ENCODE results near the gene RALGAPA2.
A peak's percentile ranks its signal among the peaks of the same experiment; 100 is the strongest.

The RALGAPA2 gene

DNA sequence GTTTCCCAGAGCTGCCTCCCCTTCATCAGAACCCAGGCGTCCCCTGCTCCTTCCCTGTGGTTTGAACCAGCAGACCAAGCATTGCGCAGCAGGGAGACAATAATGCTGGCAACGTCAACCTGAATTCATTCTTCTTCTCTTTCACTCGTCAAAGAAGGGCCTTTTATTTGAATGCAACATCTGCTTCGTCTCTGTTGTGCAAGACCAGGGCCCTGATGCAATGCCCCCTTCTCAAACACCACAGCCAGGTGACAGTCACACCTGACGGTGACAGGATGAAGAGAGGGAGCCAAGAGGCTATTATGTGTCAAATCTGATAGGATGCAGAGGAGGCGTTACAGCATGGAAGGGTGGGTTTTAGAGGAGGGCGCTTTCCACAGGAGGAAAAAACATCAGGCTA lies 336.6 kb downstream of the RALGAPA2 start:
- peaks cover 58% of the 10 kb centered on the region for H3K27me3 ChIP-seq (ENCODE audit: insufficient read depth, low read length)
- no peak overlapping the region for H2AFZ ChIP-seq (ENCODE audit: low read depth, low read length)
- H3K4me1 ChIP-seq (ENCODE audit: insufficient read depth, low read length): peaks cover 16% of the 10 kb centered on the region
- H3K9me3 ChIP-seq (ENCODE audit: low read length): peaks cover 18% of the 10 kb centered on the region
- no peak overlapping the region for H3K4me3 ChIP-seq (ENCODE audit: low read length)
- H3K36me3 ChIP-seq (ENCODE audit: insufficient read depth, low read length): no peaks in the 10 kb centered on the region

DNA sequence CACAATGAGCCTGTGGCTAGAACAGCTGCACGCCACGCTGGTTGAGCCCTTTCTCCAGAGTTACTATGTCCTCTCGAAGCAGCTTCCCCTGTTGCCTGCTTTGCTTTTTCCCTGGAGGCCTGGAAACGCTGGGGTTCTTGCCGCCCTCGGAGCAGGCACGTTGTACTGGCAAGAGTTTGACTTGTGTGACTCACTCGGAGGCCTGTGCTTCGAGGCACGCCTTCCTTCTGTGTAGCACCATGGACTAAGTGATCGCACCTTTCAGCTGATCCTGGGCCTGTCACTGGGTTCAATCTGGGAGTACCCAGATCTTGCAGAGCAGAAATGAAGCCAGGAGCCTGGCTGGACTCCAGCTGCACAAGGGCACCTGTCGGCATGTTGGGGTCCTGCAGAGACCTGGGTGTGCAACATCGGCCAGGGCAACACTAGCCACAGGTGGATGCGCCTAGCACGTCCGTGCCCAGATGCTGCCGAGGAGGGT lies 339.3 kb downstream of the RALGAPA2 start:
- H3K4me1 ChIP-seq (ENCODE audit: insufficient read depth, low read length): peaks cover 28% of the 10 kb centered on the region
- no peak overlapping the region for H2AFZ ChIP-seq (ENCODE audit: low read depth, low read length)
- peaks cover 78% of the 10 kb centered on the region for H3K27me3 ChIP-seq (ENCODE audit: insufficient read depth, low read length)
- H3K4me3 ChIP-seq (ENCODE audit: low read length): no peak overlapping the region
- peaks cover 11% of the 10 kb centered on the region for H3K9me3 ChIP-seq (ENCODE audit: low read length)
- no peaks in the 10 kb centered on the region for H3K36me3 ChIP-seq (ENCODE audit: insufficient read depth, low read length)

DNA sequence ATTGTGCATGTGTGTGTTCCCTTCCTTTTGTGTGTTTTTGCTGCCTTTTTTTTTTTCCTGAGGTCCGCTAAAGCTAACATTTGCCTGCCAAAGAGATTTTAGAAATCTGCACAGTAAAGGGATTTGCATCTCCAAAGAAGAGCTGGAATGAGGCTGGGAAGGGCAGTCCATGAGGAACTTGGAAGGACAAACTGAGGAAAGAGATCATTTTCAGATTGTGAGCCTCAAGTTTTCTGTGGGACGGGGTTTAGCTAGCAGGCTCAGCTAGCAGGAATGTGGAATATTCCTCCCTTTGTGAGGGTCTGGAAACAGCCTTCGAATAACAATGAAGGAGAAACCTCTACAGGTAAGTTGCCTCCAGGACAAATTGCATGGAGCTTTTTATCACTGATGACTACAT lies 340.8 kb downstream of the RALGAPA2 start:
- Histone ChIP-seq H3K9me3 (ENCODE audit: low read length) (peaks cover 11% of the 10 kb centered on the region), H3K36me3 (ENCODE audit: insufficient read depth, low read length) (no peaks in the 10 kb centered on the region), H3K27me3 (ENCODE audit: insufficient read depth, low read length) (peaks cover 75% of the 10 kb centered on the region), H3K4me1 (ENCODE audit: insufficient read depth, low read length) (peaks cover 34% of the 10 kb centered on the region), H2AFZ (ENCODE audit: low read depth, low read length) (no peak overlapping the region), H3K4me3 (ENCODE audit: low read length) (peak overlapping the region; percentile 59)

GRCh38 chr20:20371083-20371482 lies 341.4 kb downstream of the RALGAPA2 start:
- peaks cover 71% of the 10 kb centered on the region for H3K27me3 ChIP-seq (ENCODE audit: insufficient read depth, low read length)
- peak overlapping the region; percentile 59 for H3K4me3 ChIP-seq (ENCODE audit: low read length)
- no peaks in the 10 kb centered on the region for H3K36me3 ChIP-seq (ENCODE audit: insufficient read depth, low read length)
- peaks cover 11% of the 10 kb centered on the region for H3K9me3 ChIP-seq (ENCODE audit: low read length)
- peaks cover 39% of the 10 kb centered on the region for H3K4me1 ChIP-seq (ENCODE audit: insufficient read depth, low read length)
- no peak overlapping the region for H2AFZ ChIP-seq (ENCODE audit: low read depth, low read length)

GRCh38 chr20:20370094-20370575 lies 342.3 kb downstream of the RALGAPA2 start:
- peaks cover 47% of the 10 kb centered on the region for H3K4me1 ChIP-seq (ENCODE audit: insufficient read depth, low read length)
- peak overlapping the region; percentile 59 for H3K4me3 ChIP-seq (ENCODE audit: low read length)
- H3K36me3 ChIP-seq (ENCODE audit: insufficient read depth, low read length): no peaks in the 10 kb centered on the region
- peaks cover 8% of the 10 kb centered on the region for H3K9me3 ChIP-seq (ENCODE audit: low read length)
- H2AFZ ChIP-seq (ENCODE audit: low read depth, low read length): no peak overlapping the region
- peaks cover 68% of the 10 kb centered on the region for H3K27me3 ChIP-seq (ENCODE audit: insufficient read depth, low read length)

DNA sequence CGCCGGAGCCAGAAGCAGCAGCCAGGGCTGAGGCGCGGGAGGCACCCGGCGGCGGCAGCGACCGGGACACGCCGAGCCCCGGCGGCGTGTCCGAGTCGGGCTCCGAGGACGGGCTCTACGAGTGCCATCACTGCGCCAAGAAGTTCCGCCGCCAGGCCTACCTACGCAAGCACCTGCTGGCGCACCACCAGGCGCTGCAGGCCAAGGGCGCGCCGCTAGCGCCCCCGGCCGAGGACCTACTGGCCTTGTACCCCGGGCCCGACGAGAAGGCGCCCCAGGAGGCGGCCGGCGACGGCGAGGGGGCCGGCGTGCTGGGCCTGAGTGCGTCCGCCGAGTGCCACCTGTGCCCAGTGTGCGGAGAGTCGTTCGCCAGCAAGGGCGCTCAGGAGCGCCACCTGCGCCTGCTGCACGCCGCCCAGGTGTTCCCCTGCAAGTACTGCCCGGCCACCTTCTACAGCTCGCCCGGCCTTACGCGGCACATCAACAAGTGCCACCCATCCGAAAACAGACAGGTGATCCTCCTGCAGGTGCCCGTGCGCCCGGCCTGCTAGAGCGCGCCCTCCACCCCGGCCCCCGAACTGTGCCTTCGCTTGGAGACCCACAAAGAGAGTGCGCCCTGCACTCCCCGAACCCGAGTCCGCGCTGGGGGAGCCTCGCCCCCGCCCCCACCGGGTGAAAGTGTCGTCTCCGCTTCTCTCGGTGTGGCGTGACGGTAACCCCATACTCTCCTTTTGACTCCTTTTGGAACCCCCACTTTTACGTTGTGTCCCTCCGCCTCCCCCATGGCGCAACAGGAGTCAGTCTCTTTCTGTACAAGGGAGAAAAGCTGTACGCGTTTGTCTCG lies 343.0 kb downstream of the RALGAPA2 start:
- Histone ChIP-seq H3K9me3 (ENCODE audit: low read length) (peaks cover 4% of the 10 kb centered on the region), H3K36me3 (ENCODE audit: insufficient read depth, low read length) (no peaks in the 10 kb centered on the region), H3K4me1 (ENCODE audit: insufficient read depth, low read length) (peaks cover 47% of the 10 kb centered on the region), H3K27me3 (ENCODE audit: insufficient read depth, low read length) (peaks cover 69% of the 10 kb centered on the region), H3K4me3 (ENCODE audit: low read length) (peak overlapping the region; percentile 59), H2AFZ (ENCODE audit: low read depth, low read length) (peak overlapping the region; percentile 9)

GRCh38 chr20:20368418-20369249 lies 343.8 kb downstream of the RALGAPA2 start:
- Histone ChIP-seq H3K4me1 (ENCODE audit: insufficient read depth, low read length) (peaks cover 53% of the 10 kb centered on the region), H3K4me3 (ENCODE audit: low read length) (peak overlapping the region; percentile 59), H2AFZ (ENCODE audit: low read depth, low read length) (peak overlapping the region; percentile 9), H3K27me3 (ENCODE audit: insufficient read depth, low read length) (peaks cover 68% of the 10 kb centered on the region), H3K36me3 (ENCODE audit: insufficient read depth, low read length) (no peaks in the 10 kb centered on the region), H3K9me3 (ENCODE audit: low read length) (peaks cover under 1% of the 10 kb centered on the region)

GRCh38 chr20:20367575-20368417 lies 344.6 kb downstream of the RALGAPA2 start, which contains the start of gene INSM1:
Gene INSM1, plus strand, starts transcription at chr20:20368104. Its CDS starts 164 bp downstream, at chr20:20368268.
- no peaks in the 10 kb centered on the region for H3K9me3 ChIP-seq (ENCODE audit: low read length)
- peaks cover 62% of the 10 kb centered on the region for H3K27me3 ChIP-seq (ENCODE audit: insufficient read depth, low read length)

GRCh38 chr20:20366876-20367574 lies 345.4 kb downstream of the RALGAPA2 start:
- Histone ChIP-seq H3K4me3 (ENCODE audit: low read length) (peak overlapping the region; percentile 59), H3K27me3 (ENCODE audit: insufficient read depth, low read length) (peaks cover 57% of the 10 kb centered on the region), H3K4me1 (ENCODE audit: insufficient read depth, low read length) (peaks cover 61% of the 10 kb centered on the region)

More at GRCh38 chr20:20367575-20368417, 344.6 kb downstream of the RALGAPA2 start, which contains the start of gene INSM1:
- Histone ChIP-seq H3K36me3 (ENCODE audit: insufficient read depth, low read length) (no peaks in the 10 kb centered on the region), H3K4me3 (ENCODE audit: low read length) (peak within 1 kb of the TSS; percentile 59), H3K4me1 (ENCODE audit: insufficient read depth, low read length) (peaks cover 58% of the 10 kb centered on the region), H2AFZ (ENCODE audit: low read depth, low read length) (peak within 1 kb of the TSS; percentile 73)

GRCh38 chr20:20366551-20366875 lies 345.9 kb downstream of the RALGAPA2 start:
- Histone ChIP-seq H3K4me3 (ENCODE audit: low read length) (peak overlapping the region; percentile 59), H3K27me3 (ENCODE audit: insufficient read depth, low read length) (peaks cover 52% of the 10 kb centered on the region), H3K4me1 (ENCODE audit: insufficient read depth, low read length) (peaks cover 63% of the 10 kb centered on the region), H3K9me3 (ENCODE audit: low read length) (no peaks in the 10 kb centered on the region), H2AFZ (ENCODE audit: low read depth, low read length) (no peak overlapping the region), H3K36me3 (ENCODE audit: insufficient read depth, low read length) (no peaks in the 10 kb centered on the region)

More at GRCh38 chr20:20366876-20367574, 345.4 kb downstream of the RALGAPA2 start:
- no peaks in the 10 kb centered on the region for H3K36me3 ChIP-seq (ENCODE audit: insufficient read depth, low read length)
- no peaks in the 10 kb centered on the region for H3K9me3 ChIP-seq (ENCODE audit: low read length)
- H2AFZ ChIP-seq (ENCODE audit: low read depth, low read length): peak overlapping the region; percentile 73

DNA sequence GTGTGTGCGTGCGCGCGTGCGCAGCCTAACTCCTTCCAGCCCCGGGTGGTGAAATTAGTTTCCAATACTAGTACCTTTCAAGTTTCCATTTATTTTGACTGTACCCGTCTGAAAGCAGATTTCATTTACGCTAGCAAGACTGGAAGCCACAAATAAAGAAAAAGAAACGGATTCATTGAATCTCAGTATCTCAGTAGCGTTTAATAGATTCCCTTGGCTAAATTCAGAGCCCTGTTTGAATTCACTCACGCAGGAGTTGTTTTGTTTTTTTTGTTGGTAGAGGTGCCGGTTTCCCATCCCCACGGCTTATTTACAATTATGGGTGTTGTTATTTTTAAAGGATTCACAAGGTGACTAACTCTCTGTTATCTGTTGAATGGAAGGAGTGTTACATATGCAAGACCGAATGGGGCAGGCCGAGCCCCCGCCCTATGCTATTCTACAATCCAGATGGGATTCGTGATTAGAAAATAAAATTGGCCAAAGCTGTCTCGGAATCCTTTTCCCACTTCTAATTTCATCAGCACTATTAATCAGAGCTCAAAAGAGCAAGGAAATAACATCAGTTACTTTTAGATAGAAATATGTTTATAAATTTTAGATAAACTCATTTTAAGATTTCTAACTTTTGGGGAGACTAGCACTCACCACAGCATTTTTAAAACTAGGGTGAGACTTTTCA lies 346.8 kb downstream of the RALGAPA2 start:
- peaks cover 67% of the 10 kb centered on the region for H3K4me1 ChIP-seq (ENCODE audit: insufficient read depth, low read length)
- peak overlapping the region; percentile 32 for H3K4me3 ChIP-seq (ENCODE audit: low read length)
- peaks cover 43% of the 10 kb centered on the region for H3K27me3 ChIP-seq (ENCODE audit: insufficient read depth, low read length)
- H2AFZ ChIP-seq (ENCODE audit: low read depth, low read length): no peak overlapping the region
- H3K9me3 ChIP-seq (ENCODE audit: low read length): no peaks in the 10 kb centered on the region
- no peaks in the 10 kb centered on the region for H3K36me3 ChIP-seq (ENCODE audit: insufficient read depth, low read length)
